HG02588 (cell line): Measurements from ENCODE around the gene NPB.

Experiments used
- ATAC-seq: cut with Tn5 transposase; IDR thresholded peaks from one replicate; pipeline ENCODE4 v1.9.1; 2021; ENCODE audit warnings: mild to moderate bottlenecking, moderate library complexity; ENCODE audit not compliant: unreplicated experiment

The NPB gene

DNA sequence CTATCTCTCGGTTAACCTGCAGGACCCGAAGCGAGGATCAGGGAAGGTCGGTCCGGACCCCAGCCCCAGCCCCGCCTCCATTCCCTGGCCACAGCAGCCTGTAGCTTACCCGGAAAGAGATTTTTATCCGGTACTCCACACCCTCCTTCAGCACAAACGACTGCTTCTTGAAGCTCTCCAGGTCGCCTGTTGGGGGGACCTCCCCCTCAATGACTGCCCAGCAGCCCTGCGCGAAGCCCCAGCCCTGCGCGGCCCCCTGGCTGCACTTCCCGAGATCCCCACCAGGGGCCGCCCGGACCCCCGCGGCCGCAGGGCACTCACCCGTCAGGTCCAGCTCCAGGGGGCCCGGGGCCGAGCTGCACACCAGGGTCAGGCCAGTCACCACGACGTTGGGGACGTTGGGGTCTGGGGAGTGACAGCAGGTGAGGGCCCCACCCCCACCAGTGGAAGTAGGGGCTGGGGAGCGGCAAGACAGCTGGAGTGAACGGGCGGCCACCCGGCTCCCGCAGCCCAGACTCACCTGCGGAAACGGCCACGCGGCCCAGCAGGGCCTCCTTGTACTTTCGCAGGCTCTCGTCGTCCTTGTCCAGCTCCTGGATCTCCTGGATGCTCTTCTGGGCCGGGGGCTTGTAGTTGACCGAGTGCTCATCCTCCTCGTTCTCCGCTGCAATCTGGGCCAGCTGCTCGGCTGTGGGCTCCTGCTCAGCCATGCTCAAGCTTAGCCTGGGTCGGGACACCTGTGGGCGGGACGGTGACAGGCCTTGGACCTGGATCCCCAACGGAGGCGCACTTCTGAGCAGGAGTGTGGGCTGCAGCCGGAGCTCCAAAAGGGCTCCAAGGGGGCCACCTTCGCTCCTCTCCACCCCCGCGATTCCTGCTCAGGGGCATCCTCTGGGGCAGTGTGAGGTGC is 32.6 kb upstream of the NPB start:
- no peak for ATAC-seq

DNA sequence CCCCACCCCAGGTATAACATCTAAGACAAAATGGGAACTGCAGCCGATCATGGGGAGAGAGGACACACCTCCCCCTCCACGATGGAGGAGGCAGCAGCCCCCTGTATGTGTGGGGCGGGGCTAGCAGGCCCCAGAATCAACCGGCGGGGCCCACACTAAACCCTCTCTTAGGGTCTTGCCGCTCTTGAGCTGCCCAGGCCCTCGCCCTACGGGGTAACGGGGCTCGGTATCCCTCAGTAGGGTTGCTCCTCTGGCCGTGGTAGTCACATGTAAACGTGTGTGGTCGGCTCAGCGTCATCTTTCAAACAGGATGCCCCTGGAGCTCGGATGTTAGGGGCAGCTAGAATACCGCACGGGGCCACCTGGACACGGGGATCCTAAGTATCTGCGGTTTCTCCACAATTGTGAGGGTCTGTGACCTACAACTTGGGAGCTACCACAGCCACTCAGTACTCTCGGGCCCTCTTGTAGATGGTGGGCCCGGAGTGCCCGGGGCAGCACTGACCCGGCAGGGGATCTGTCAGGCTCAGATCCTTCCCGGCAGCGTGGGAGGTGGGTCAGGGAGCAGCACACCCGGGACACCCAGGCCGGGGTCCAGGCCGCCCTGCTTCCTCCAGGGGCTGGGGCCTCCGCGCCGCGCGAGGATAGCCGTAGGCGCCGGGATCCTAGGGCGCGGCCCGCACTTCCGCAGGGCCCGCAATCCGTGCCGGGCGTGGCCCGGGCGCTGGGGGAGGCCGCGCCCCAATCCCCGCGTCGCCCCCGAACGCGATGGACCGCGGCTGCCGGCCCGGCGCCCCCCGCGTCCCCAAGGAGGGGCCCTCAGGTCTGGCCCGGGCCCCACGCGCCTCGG is 31.7 kb upstream of the NPB start:
- peak; percentile 6 for ATAC-seq

DNA sequence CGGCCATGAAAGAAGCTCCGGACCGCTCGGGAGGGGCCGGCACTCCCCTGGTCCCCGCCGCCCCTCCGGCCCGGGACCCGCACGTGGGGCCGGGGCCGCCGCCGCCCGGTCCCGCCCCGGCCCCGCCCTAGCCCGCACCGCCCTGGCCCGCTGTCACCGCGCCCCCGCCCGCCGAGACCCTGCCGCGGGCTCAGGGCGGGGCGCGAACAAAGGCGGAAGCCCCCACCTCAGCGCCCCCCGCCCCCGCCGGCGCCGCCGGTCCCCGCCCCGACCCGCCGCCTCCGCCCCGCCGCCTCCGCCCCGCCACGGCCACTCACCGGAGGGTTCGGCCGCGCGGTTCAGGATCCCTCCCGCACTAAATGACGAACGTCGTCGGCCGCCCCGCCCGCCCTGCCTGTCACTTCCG is 31.1 kb upstream of the NPB start, which contains the start of gene ARHGDIA:
TSS of gene ARHGDIA (minus strand) at position 357 of the 406 bp plus-strand sequence. CDS start 1,407 bp downstream, outside the sequence.
- peak; percentile 19 for ATAC-seq

- peak; percentile 49 for ATAC-seq
Measured at GRCh38 chr17:81871387-81872230, 30.4 kb upstream of the NPB start.

GRCh38 chr17:81877569-81877968 is 24.5 kb upstream of the NPB start:
- ATAC-seq: no peak

- no peak for ATAC-seq
Measured at GRCh38 chr17:81878294-81878693, 23.7 kb upstream of the NPB start.

- ATAC-seq: no peak
Measured at GRCh38 chr17:81879121-81879520, 22.9 kb upstream of the NPB start.

- no peak for ATAC-seq
Measured at GRCh38 chr17:81884520-81884919, 17.5 kb upstream of the NPB start.

DNA sequence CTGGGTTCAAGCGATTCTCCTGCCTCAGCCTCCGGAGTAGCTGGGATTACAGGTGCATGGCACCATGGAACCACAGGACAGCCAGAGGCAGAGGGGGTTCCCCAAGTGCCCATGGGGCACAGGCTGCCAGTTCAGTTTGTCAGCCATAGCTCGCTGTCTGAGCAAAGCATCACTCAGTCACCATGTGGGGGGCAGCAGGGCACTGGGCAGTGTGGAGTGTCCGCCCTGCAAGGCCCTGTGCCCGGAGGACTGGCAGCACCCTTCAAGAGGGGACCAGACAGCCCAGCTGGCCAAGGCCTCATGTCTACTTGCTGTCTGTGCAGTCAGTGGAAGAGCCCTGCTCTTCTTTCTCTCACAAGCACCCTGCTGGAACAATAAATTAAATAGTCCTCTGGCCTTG is 17.1 kb upstream of the NPB start:
- ATAC-seq: no peak

GRCh38 chr17:81885454-81885853 is 16.6 kb upstream of the NPB start:
- no peak for ATAC-seq

GRCh38 chr17:81885869-81886548 is 16.0 kb upstream of the NPB start:
- no peak for ATAC-seq

DNA sequence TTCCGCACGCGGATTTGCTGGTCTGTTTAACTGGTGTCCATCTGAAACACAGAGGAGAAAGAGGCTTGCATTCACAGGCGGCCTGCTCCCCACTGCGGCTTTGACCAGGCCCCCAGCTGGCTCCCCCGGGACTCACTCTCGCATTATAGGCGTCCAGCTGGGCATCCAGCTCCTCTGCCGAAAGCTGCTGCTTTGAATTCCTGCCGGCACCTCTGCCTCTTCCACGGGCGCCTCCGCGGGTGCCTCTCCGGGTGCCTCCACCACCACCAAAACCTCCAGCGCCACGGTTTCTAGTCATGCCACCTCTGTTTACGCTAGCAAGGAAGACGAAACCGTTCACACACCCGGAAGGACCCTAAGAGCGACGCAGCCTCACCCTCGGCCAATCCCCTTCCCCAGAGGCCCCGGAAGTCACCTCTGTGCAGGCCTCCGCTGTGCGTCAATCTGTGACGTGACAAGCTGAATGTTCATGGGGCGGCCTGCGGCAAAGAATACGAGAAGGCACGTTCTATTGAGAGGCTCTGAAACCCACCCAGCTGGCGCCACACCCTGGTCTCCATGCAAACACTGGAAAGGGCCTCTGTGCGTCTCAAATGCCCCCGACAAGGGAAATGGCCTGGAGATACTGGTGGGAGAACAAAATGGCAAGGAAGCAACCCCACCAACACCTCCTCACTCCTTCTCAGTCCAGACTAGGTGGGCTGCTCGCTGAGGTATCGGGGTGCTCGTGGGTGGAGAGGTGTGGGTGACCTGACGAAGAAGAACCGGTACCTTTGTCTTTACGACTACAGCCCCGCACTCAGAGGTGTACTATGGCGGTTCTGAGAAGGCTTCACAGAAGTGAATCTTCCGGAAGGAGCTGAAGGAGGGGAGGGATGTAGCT is 13.7 kb upstream of the NPB start:
- ATAC-seq: no peak

- ATAC-seq: no peak
Measured at GRCh38 chr17:81888988-81889595, 12.9 kb upstream of the NPB start.

DNA sequence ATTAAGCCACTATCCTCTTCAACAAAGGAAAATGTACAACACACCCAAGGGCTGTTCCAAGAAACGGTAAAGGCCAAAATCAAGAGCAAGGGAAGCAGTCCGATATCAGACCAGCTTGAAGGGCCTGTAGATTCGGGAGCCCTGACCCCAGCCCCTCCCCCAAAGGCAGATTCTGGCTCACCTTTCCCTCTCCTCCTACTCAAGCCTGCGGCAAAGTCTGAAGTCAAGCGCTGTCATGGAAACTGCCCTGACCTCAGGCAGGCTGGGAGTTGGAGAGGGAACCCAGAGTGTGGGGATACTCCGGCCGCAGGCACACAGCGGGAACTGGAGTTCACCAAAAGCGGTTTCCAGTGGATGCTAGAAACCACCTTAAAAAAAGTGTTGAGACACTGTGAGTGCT is 12.4 kb upstream of the NPB start:
- no peak for ATAC-seq

- ATAC-seq: no peak
Measured at GRCh38 chr17:81890447-81891302, 11.4 kb upstream of the NPB start.

DNA sequence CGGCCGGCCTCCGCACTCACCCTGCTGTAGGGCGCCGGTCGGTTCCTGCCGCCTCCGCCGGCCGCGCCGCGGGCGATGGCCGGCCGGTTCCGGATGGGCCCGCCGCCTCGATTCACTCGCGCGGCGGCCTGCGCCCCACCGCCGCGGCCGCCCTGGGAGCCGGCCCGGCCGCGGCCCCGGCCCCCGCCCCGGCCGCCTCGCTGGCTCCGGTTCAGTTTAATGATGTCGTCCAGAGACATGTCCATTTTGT is 10.8 kb upstream of the NPB start:
- ATAC-seq: no peak

DNA sequence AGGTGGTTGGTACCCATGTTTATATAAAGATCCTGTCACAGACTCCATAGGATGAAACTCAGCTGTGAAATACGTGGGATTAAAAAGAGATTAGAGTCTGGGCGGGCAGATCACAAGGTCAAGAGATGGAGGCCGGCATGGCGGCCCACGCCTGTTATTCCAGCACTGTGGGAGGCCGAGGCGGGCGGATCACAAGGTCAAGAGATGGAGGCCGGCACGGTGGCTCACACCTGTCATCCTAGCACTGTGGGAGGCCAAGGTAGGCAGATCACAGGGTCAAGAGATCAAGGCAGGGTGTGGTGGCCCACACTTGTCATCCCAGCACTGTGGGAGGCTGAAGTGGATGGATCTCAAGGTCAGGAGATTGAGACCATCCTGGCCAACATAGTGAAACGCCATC is 6.6 kb upstream of the NPB start:
- no peak for ATAC-seq
